ENCODE results near the gene R3HCC1L. TPM values are rescaled to one million over a fixed set of nuclear protein-coding genes. Genes with fewer than 3 reads are reported as not detected.
"Not testable (repeated sequence)": the region's sequence is repeated elsewhere in the genome, so short reads cannot be mapped to it uniquely, and the experiment has no call there.

Gene R3HCC1L
- total RNA-seq, 2 experiments from 2014 or later: 15.7 to 16.5 TPM

- DNase-seq (no peak), ATAC-seq (no peak)
- intact Hi-C loops (cut with micrococcal nuclease): no loop called here
- POLR2A ChIA-PET: no interaction called here
- Mint-ChIP-seq H3K36me3 (ENCODE audit: low read depth) (peaks cover 55% of the 10 kb centered on the region), H3K4me3 (no peak overlapping the region), H3K9me3 (peaks cover 35% of the 10 kb centered on the region), H3K27me3 (no peaks in the 10 kb centered on the region), H3K4me1 (ENCODE audit: low read depth) (peaks cover 57% of the 10 kb centered on the region), H3K27ac (no peak overlapping the region)
- CTCF ChIA-PET: no interaction called here
- no peak for TF ChIP-seq CTCF (IDR thresholded peaks at IDR 0.05)
These were observed 10.5 kb downstream of the R3HCC1L start for GRCh38 chr10:98144985-98145384.

GRCh38 chr10:98149858-98150257 is 15.4 kb downstream of the R3HCC1L start:
- H3K9me3 Mint-ChIP-seq: peaks cover 47% of the 10 kb centered on the region
- ChIA-PET POLR2A (no interaction called here), CTCF (no interaction called here)
- intact Hi-C loops (cut with micrococcal nuclease): no loop called here
- DNase-seq (no peak), ATAC-seq (no peak)
- H3K36me3 Mint-ChIP-seq (ENCODE audit: low read depth): peaks cover 67% of the 10 kb centered on the region
- TF ChIP-seq CTCF (IDR thresholded peaks at IDR 0.05): no peak
- H3K4me3 Mint-ChIP-seq: no peak overlapping the region
- no peaks in the 10 kb centered on the region for H3K27me3 Mint-ChIP-seq
- peaks cover 35% of the 10 kb centered on the region for H3K4me1 Mint-ChIP-seq (ENCODE audit: low read depth)
- H3K27ac Mint-ChIP-seq: no peak overlapping the region

- intact Hi-C loops (cut with micrococcal nuclease): no loop called here
- H3K27me3 Mint-ChIP-seq: no peaks in the 10 kb centered on the region
- peaks cover 60% of the 10 kb centered on the region for H3K36me3 Mint-ChIP-seq (ENCODE audit: low read depth)
- H3K9me3 Mint-ChIP-seq: peaks cover 45% of the 10 kb centered on the region
- ChIA-PET CTCF (interaction anchor here (1.4 kb wide), 2 partner anchors 9 to 19 kb away, joined by 4 to 7 read pairs; no protein-coding TSS in a partner anchor), POLR2A (no interaction called here)
- no peak for TF ChIP-seq CTCF (IDR thresholded peaks at IDR 0.05)
- peaks cover 35% of the 10 kb centered on the region for H3K4me1 Mint-ChIP-seq (ENCODE audit: low read depth)
- ATAC-seq (no peak), DNase-seq (no peak)
- no peak overlapping the region for H3K4me3 Mint-ChIP-seq
- no peak overlapping the region for H3K27ac Mint-ChIP-seq
These were observed 16.1 kb downstream of the R3HCC1L start for GRCh38 chr10:98150544-98150943.

- intact Hi-C loops (cut with micrococcal nuclease); H3K4me3 Mint-ChIP-seq; H3K27ac Mint-ChIP-seq; CTCF ChIA-PET; POLR2A ChIA-PET; ATAC-seq; DNase-seq; H3K27me3 Mint-ChIP-seq: not testable (repeated sequence)
- Mint-ChIP-seq H3K9me3 (peaks cover 31% of the 10 kb centered on the region), H3K4me1 (ENCODE audit: low read depth) (peaks cover 39% of the 10 kb centered on the region), H3K36me3 (ENCODE audit: low read depth) (peaks cover 60% of the 10 kb centered on the region)
These were observed 18.3 kb downstream of the R3HCC1L start for GRCh38 chr10:98152778-98153177.

GRCh38 chr10:98153213-98153958 is 18.9 kb downstream of the R3HCC1L start:
- H3K4me3 Mint-ChIP-seq; H3K27me3 Mint-ChIP-seq; H3K27ac Mint-ChIP-seq; DNase-seq; ATAC-seq; intact Hi-C loops (cut with micrococcal nuclease); CTCF ChIA-PET; POLR2A ChIA-PET: not testable (repeated sequence)
- peaks cover 56% of the 10 kb centered on the region for H3K36me3 Mint-ChIP-seq (ENCODE audit: low read depth)
- H3K9me3 Mint-ChIP-seq: peaks cover 27% of the 10 kb centered on the region
- peaks cover 39% of the 10 kb centered on the region for H3K4me1 Mint-ChIP-seq (ENCODE audit: low read depth)

- Mint-ChIP-seq H3K36me3 (ENCODE audit: low read depth) (peaks cover 49% of the 10 kb centered on the region), H3K4me3 (no peak overlapping the region), H3K27ac (no peak overlapping the region), H3K9me3 (peaks cover 22% of the 10 kb centered on the region), H3K4me1 (ENCODE audit: low read depth) (peaks cover 39% of the 10 kb centered on the region), H3K27me3 (no peaks in the 10 kb centered on the region)
- no peak for DNase-seq
- no peak for TF ChIP-seq CTCF (IDR thresholded peaks at IDR 0.05)
- ChIA-PET CTCF (no interaction called here), POLR2A (no interaction called here)
- ATAC-seq: no peak
- intact Hi-C loops (cut with micrococcal nuclease): no loop called here
These were observed 19.6 kb downstream of the R3HCC1L start for GRCh38 chr10:98154076-98154475.
